Uterus (tissue), 4 donors: ENCODE results near the gene TUBA8. TPM values are rescaled to one million over a fixed set of nuclear protein-coding genes. Genes with fewer than 3 reads are reported as not detected.
A peak's percentile ranks its signal among the peaks of the same experiment; 100 is the strongest.
"Not testable (repeated sequence)": the region's sequence is repeated elsewhere in the genome, so short reads cannot be mapped to it uniquely, and the experiment has no call there.

ENCODE experiments used
- DNase-seq, 2 donors: peaks; one replicate each; pipeline ENCODE4 v3.0.0-alpha.2; 2019 to 2020
- H3K27ac ChIP-seq, 2 donors: fragments of 200-600 bp; sonication (generic); 1 replicate in 1 of 2; 2 replicates in 1 of 2; pipeline ENCODE4 v1.5.1; 2016 to 2018
- H3K27me3 ChIP-seq, 2 donors: fragments of 200-600 bp; sonication (generic); one replicate each; pipeline ENCODE4 v1.5.1; 2018 to 2019; ENCODE audit warnings: control low read depth in 1 of 2
- H3K36me3 ChIP-seq, 2 donors: fragments of 200-600 bp; sonication (generic); one replicate each; pipeline ENCODE4 v1.5.1; 2019; ENCODE audit warnings: control low read depth in 1 of 2
- H3K4me1 ChIP-seq, 2 donors: fragments of 200-600 bp; sonication (generic); one replicate each; pipeline ENCODE4 v1.5.1; 2018 to 2019; ENCODE audit warnings: control low read depth in 1 of 2
- H3K4me3 ChIP-seq, 2 donors: fragments of 200-600 bp; sonication (generic); 1 replicate in 1 of 2; 2 replicates in 1 of 2; pipeline ENCODE4 v1.5.1; 2018 to 2019; ENCODE audit warnings: mild to moderate bottlenecking in 1 of 2
- H3K9me3 ChIP-seq, 2 donors: fragments of 200-600 bp; sonication (generic); one replicate each; pipeline ENCODE4 v1.5.1; 2019; ENCODE audit warnings: control low read depth in 1 of 2
- POLR2A ChIP-seq, 2 donors: fragments of 450-650 bp; IDR thresholded peaks; one replicate each; pipeline ENCODE4 v1.6.1; 2016; ENCODE audit warnings: antibody characterized with exemption in 2 of 2, mild to moderate bottlenecking in 1 of 2, moderate library complexity in 1 of 2
- intact Hi-C: fragments of 100-400 bp; cut with DNase I; formaldehyde crosslinking; loops from one replicate; pipeline ENCODE4 v1.15.1; 2023; ENCODE audit warnings: low total_unique reads
- total RNA-seq, 4 donors: library from RNA; depleted of rRNA in 3 of 4; stranded (reverse); fragments of >200 nt in 3 of 4; gene quantifications; one replicate each; pipeline versions ENCODE4 v1.1.0 to v1.2.4, GENCODE V29; 2014 to 2023
- TF ChIP-seq, protein P1 (sequence below), 4 experiments: fragments of 200-600 bp in 2 of 4; fragments of 450-650 bp in 2 of 4; sonication (generic) in 2 of 4; IDR thresholded peaks; one replicate each; pipeline ENCODE4 v1.5.1; 2016 to 2019; ENCODE audit warnings: antibody characterized with exemption in 4 of 4, mild to moderate bottlenecking in 2 of 4, moderate library complexity in 1 of 4
- donor health status: DM: yes; HTN: yes; CAD: no.

Gene TUBA8
- total RNA-seq, 4 donors from 2014 or later: 0.90 to 14.6 (median 2.2) TPM; not detected in 1

DNA sequence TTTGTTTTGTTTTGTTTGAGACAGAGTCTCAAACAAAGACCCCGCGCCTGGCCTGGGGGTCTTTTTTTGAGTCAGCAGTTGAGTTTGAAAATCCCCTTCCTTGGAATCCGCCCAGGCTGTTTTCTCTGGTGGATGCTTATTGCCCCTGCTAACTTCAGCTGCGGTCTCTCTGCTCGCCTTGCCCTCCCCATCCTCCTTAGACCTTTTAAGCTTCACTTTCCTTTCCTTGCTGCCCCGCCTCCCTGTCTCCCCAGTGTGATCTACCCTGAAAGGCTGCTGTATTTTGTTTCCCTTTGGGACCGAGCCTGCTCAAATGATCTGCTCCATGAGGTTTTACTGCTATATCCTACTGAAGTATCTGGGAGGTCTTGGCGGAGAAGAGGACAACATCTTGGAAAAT lies 41.9 kb downstream of the TUBA8 start:
- Histone ChIP-seq H3K4me3 (no peak overlapping the region), H3K9me3 (no peaks in the 10 kb centered on the region), H3K27me3 (no peaks in the 10 kb centered on the region), H3K27ac (no peak overlapping the region), H3K36me3 (no peaks in the 10 kb centered on the region), H3K4me1 (peaks cover 0 to 3% of the 10 kb centered on the region in 2 donors)
- TF ChIP-seq, protein P1, sequence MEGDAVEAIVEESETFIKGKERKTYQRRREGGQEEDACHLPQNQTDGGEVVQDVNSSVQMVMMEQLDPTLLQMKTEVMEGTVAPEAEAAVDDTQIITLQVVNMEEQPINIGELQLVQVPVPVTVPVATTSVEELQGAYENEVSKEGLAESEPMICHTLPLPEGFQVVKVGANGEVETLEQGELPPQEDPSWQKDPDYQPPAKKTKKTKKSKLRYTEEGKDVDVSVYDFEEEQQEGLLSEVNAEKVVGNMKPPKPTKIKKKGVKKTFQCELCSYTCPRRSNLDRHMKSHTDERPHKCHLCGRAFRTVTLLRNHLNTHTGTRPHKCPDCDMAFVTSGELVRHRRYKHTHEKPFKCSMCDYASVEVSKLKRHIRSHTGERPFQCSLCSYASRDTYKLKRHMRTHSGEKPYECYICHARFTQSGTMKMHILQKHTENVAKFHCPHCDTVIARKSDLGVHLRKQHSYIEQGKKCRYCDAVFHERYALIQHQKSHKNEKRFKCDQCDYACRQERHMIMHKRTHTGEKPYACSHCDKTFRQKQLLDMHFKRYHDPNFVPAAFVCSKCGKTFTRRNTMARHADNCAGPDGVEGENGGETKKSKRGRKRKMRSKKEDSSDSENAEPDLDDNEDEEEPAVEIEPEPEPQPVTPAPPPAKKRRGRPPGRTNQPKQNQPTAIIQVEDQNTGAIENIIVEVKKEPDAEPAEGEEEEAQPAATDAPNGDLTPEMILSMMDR (IDR thresholded peaks at IDR 0.05): no peak
- no peak for TF ChIP-seq POLR2A (IDR thresholded peaks at IDR 0.05)
- intact Hi-C loops: no loop called here
- peak in 1 of 2 donors; percentile 9 for DNase-seq

DNA sequence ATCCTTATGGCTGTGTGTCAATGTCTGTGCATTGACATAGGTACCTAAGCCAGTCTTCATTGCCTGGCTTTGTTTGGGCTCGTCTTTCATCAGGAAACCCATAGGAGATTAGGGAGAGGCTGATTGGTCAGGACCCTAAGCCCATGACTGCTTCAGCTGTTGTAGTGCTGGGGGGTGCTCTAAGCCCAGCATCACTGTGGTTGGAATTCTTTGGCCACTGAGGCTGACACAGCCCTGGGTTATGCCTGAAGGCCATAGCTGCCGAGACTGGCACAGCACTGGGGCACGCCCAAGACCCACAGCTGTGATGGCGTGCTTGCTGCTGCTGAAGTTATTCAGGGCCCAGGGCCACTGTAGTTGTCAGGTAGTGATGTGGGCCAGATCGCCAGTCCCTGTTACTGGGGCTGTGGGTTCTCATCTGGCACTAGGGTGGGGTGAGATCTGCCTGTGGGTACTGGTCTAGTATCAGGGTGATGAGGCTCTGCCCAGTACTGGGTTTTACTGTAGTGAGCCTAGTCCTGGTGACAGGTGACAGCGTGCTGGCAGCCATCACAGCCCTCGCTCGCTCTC lies 44.3 kb downstream of the TUBA8 start:
- no peak overlapping the region for H3K27ac ChIP-seq
- no peaks in the 10 kb centered on the region for H3K36me3 ChIP-seq
- no peaks in the 10 kb centered on the region for H3K9me3 ChIP-seq
- peaks cover 0 to 3% of the 10 kb centered on the region in 2 donors for H3K4me1 ChIP-seq
- TF ChIP-seq, protein P1 (IDR thresholded peaks at IDR 0.05): no peak
- TF ChIP-seq POLR2A (IDR thresholded peaks at IDR 0.05): no peak
- intact Hi-C loops: no loop called here
- no peak for DNase-seq
- no peak overlapping the region for H3K4me3 ChIP-seq
- H3K27me3 ChIP-seq: no peaks in the 10 kb centered on the region

DNA sequence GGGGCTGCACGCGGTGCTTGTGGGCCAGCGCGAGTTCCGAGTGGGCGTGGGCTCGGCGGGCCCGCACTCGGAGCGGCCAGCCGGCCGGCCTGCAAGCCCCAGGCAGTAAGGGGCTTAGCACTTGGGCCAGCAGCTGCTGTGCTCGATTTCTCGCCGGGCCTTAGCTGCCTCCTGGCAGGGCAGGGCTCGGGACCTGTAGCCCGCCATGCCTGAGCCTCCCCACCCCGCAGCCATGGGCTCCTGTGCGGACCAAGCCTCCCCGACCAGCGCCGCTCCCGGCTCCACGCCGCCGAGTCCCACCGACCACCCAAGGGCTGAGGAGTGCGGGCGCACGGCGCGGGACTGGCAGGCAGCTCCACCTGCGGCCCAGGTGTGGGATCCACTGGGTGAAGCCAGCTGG lies 44.9 kb downstream of the TUBA8 start:
- intact Hi-C loops, DNase-seq, H3K36me3 ChIP-seq, H3K27ac ChIP-seq, H3K4me1 ChIP-seq, H3K9me3 ChIP-seq, H3K4me3 ChIP-seq, H3K27me3 ChIP-seq: not testable (repeated sequence)

DNA sequence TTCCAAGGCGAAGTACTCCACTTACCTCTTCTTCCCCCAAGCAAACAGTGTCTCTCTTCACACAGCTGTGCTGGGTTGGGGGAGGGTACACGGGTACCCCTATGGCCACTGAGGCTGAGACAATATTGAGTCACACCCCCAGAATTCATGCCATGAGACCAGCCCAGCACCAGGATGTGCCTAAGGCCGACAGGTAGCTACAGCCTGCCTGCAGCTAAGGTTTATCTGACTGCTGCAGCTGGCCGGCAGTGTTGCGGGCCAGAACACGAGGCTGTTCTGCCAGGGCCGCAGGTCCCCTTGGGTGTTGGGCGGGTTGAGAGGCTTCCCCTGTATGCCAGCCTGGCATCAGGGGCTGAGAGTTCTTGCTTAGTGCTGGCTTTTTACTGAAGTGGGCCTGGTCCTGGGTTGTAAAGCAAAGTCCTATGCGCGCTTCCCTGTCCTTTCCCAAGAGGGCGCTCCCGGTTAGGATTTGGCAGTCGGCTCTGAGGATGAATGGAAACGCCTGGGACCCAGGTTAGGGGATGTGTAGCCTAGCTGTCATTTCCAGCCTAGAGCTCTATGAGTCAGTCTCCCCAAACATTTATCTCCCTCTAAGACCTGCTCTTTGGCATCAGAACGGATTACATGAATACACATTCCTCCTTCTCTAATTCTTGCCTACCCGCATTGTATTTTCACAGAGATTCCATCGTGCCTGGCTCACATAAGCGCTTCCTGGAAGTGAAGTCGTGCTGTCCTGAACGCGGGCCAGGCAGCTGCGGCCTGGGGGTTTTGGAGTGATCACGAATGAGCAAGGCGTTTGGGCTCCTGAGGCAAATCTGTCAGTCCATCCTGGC lies 46.5 kb downstream of the TUBA8 start:
- intact Hi-C loops: no loop called here
- H3K27ac ChIP-seq: peak overlapping the region in 1 of 2 donors; percentile 70
- H3K36me3 ChIP-seq: no peaks in the 10 kb centered on the region
- peaks cover 0 to 3% of the 10 kb centered on the region in 2 donors for H3K4me1 ChIP-seq
- H3K9me3 ChIP-seq: no peaks in the 10 kb centered on the region
- no peak overlapping the region for H3K4me3 ChIP-seq
- TF ChIP-seq, protein P1 (IDR thresholded peaks at IDR 0.05): peak; percentile 44 to 63 (median 56)
- no peak for TF ChIP-seq POLR2A (IDR thresholded peaks at IDR 0.05)
- DNase-seq: peak; percentile 63 to 80
- H3K27me3 ChIP-seq: no peaks in the 10 kb centered on the region

DNA sequence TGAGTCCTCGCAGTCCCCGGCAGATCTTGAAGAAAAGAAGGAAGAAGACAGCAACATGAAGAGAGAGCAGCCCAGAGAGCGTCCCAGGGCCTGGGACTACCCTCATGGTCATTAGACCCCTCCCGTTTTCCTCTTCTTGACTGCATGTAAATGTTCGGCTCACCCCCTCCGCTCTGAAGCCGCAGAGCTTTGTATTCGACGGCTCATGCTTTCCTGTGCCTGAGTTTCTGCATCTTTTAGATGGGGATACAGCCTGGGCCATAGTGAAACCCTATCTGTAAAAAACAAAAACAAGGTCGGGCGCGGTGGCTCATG lies 47.1 kb downstream of the TUBA8 start:
- H3K36me3 ChIP-seq: no peaks in the 10 kb centered on the region
- peaks cover 0 to 3% of the 10 kb centered on the region in 2 donors for H3K4me1 ChIP-seq
- H3K4me3 ChIP-seq: no peak overlapping the region
- TF ChIP-seq, protein P1 (IDR thresholded peaks at IDR 0.05): no peak
- no peak for TF ChIP-seq POLR2A (IDR thresholded peaks at IDR 0.05)
- no peaks in the 10 kb centered on the region for H3K27me3 ChIP-seq
- intact Hi-C loops: no loop called here
- no peaks in the 10 kb centered on the region for H3K9me3 ChIP-seq
- DNase-seq: no peak
- peak overlapping the region in 1 of 2 donors; percentile 70 for H3K27ac ChIP-seq

DNA sequence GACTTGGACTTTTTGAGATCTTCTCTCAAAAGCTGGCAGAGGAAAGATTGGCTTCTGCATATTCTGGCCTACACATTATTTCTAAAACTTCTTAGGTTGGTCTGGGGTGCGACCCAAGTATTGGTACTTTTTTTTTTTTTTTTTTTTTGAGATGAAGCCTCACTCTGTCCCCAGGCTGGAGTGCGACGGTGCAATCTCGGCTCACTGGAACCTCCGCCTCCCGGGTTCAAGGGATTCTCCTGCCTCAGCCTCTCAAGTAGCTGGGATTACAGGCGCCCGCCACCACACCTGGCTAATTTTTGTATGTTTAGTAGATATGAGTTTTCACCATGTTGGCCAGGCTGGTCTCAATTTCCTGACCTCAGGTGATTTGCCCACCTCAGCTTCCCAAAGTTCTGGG lies 50.0 kb downstream of the TUBA8 start:
- H3K36me3 ChIP-seq, H3K27ac ChIP-seq, H3K4me3 ChIP-seq, H3K4me1 ChIP-seq, H3K27me3 ChIP-seq, H3K9me3 ChIP-seq, intact Hi-C loops, DNase-seq: not testable (repeated sequence)

DNA sequence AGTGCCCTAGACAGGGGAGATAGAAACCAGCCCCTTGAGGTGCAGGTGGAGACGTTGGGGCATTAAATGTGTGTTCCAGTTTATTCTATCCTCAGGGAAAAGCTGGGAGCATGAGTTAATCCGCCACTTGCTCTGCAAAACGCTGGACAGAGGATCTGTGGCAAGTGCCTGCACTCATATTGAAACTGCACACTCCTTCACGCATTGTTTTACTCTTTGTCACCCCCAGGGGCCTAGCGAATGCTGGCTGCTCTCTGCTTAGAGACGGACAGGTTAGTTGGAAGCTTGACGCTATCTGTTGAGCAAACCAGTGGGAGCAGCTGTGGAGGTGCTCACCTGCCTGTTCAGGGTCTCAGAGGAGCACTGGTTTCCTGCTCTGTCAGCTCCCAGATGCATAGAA lies 53.2 kb downstream of the TUBA8 start:
- H3K27ac ChIP-seq, H3K4me3 ChIP-seq, H3K4me1 ChIP-seq, H3K36me3 ChIP-seq, DNase-seq, intact Hi-C loops, H3K9me3 ChIP-seq, H3K27me3 ChIP-seq: not testable (repeated sequence)

GRCh38 chr22:18164584-18164983 lies 54.0 kb downstream of the TUBA8 start:
- H3K27ac ChIP-seq, H3K4me1 ChIP-seq, H3K9me3 ChIP-seq, intact Hi-C loops, H3K36me3 ChIP-seq, H3K27me3 ChIP-seq, DNase-seq, H3K4me3 ChIP-seq: not testable (repeated sequence)

DNA sequence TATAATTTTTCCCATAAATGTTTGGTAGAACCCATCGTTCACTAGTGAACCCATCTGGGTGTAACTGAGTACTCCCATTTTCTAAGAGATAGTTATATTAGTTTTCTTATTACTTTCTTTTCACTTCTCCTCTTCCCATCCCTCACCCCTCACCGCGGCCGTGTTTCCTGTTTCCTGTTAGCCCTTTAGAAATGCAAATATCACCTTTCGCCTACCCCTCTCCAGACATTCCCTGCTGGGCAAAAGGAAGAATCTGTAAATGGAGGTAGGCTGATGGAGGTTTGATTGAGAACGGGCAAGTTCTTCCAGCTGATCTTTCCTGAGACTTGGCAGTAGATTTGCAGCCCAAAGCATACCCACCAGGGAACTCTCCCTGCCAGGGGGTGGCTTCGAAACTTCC lies 54.7 kb downstream of the TUBA8 start:
- H3K9me3 ChIP-seq, H3K27ac ChIP-seq, DNase-seq, H3K27me3 ChIP-seq, H3K4me3 ChIP-seq, intact Hi-C loops, H3K36me3 ChIP-seq, H3K4me1 ChIP-seq: not testable (repeated sequence)
